Astrocyte of the spinal cord (primary cell): Measurements from ENCODE around the gene ELP5.

Experiments
- DNase-seq: peaks from one replicate; pipeline ENCODE4 v3.0.0; 2011; ENCODE audit warnings: low read depth, low spot score
- H3K4me3 ChIP-seq: 2 replicates; pipeline ENCODE4 v1.5.1; 2011; ENCODE audit warnings: low read depth, mild to moderate bottlenecking, low read length, moderate library complexity
- CTCF ChIP-seq: IDR thresholded peaks from 2 replicates; pipeline ENCODE4 v1.5.1; 2012; ENCODE audit warnings: low read depth, mild to moderate bottlenecking, low read length, inconsistent platforms
- in situ Hi-C: cut with HindIII; loops from 2 replicates; pipeline ENCODE4 v1.10.0; 2017; ENCODE audit warnings: low sequenced_read_pairs

The ELP5 gene

GRCh38 chr17:7208027-7208571 lies 43.9 kb upstream of the ELP5 start:
- H3K4me3 ChIP-seq, result no peak overlapping the region
- DNase-seq, result no peak
- TF ChIP-seq CTCF, result no peak
- in situ Hi-C loops, result no loop called here

GRCh38 chr17:7208754-7209460 lies 43.1 kb upstream of the ELP5 start:
- TF ChIP-seq CTCF, result no peak
- in situ Hi-C loops, result no loop called here
- no peak for DNase-seq
- no peak overlapping the region for H3K4me3 ChIP-seq

GRCh38 chr17:7211491-7212273 lies 40.3 kb upstream of the ELP5 start:
- H3K4me3 ChIP-seq, result peak overlapping the region; percentile 21
- TF ChIP-seq CTCF, result no peak
- in situ Hi-C loops, result no loop called here

GRCh38 chr17:7213895-7214299 lies 38.1 kb upstream of the ELP5 start:
- in situ Hi-C loops, result no loop called here
- peak; percentile 79 for DNase-seq
- H3K4me3 ChIP-seq, result peak overlapping the region; percentile 40
- peak; percentile 60 for TF ChIP-seq CTCF

More at GRCh38 chr17:7211491-7212273, 40.3 kb upstream of the ELP5 start:
- DNase-seq, result no peak

- peak; percentile 98 for DNase-seq
- H3K4me3 ChIP-seq, result peak overlapping the region; percentile 40
- in situ Hi-C loops, result no loop called here
- TF ChIP-seq CTCF, result peak; percentile 67
Observed at GRCh38 chr17:7214300-7215135, 37.5 kb upstream of the ELP5 start.

- DNase-seq, result no peak
- in situ Hi-C loops, result no loop called here
- H3K4me3 ChIP-seq, result peak overlapping the region; percentile 40
- TF ChIP-seq CTCF, result no peak
Observed at GRCh38 chr17:7215136-7215638, 36.8 kb upstream of the ELP5 start.
